T-helper 2 cell treated with Interferon-gamma antibody and Interleukin-4, amounts not matched to agents 5 μg/mL and 100 μg/mL, for 36 hours (primary cell): Measurements from ENCODE around the gene ZNF462.
"Not testable (repeated sequence)": the region's sequence is repeated elsewhere in the genome, so short reads cannot be mapped to it uniquely, and the experiment has no call there.

Source experiments
- DNase-seq: peaks from one replicate; pipeline ENCODE4 v3.0.0; 2021; ENCODE audit warnings: low spot score
- H3K27ac Mint-ChIP-seq: one replicate; pipeline ENCODE4 v1.8.0; 2021; ENCODE audit warnings: mild to moderate bottlenecking, mixed read lengths
- H3K27me3 Mint-ChIP-seq: one replicate; pipeline ENCODE4 v1.8.0; 2021; ENCODE audit warnings: low read depth, mixed read lengths
- H3K36me3 Mint-ChIP-seq: one replicate; pipeline ENCODE4 v1.8.0; 2021; ENCODE audit warnings: low read depth, mixed read lengths
- H3K4me1 Mint-ChIP-seq: one replicate; pipeline ENCODE4 v1.8.0; 2021; ENCODE audit warnings: low read depth, mixed read lengths
- H3K4me3 Mint-ChIP-seq: one replicate; pipeline ENCODE4 v1.8.0; 2022; ENCODE audit warnings: mild to moderate bottlenecking, moderate library complexity, mixed read lengths
- H3K9me3 Mint-ChIP-seq: one replicate; pipeline ENCODE4 v1.8.0; 2021; ENCODE audit warnings: mixed read lengths

ZNF462 gene

DNA sequence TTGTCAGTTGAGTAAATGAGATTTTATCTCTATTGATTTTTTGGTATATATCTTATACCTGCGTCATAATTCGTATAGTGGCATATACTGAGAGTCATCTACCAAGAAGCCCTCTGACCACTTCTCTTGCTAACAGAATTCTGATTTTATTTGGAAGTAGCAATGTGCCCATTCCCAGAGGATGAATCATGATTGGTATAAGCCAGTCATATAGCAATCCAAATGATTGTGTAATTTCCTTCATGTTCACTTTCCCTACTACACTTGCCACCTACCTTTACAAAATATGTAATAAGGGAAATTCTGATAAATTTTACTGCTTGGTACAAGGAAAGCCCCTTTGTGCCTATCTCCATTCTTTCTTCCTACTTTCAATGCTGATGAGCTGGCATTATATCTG is 16.1 kb upstream of the ZNF462 start:
- Mint-ChIP-seq H3K36me3 (no peaks in the 10 kb centered on the region), H3K9me3 (no peaks in the 10 kb centered on the region), H3K4me1 (no peaks in the 10 kb centered on the region)

DNA sequence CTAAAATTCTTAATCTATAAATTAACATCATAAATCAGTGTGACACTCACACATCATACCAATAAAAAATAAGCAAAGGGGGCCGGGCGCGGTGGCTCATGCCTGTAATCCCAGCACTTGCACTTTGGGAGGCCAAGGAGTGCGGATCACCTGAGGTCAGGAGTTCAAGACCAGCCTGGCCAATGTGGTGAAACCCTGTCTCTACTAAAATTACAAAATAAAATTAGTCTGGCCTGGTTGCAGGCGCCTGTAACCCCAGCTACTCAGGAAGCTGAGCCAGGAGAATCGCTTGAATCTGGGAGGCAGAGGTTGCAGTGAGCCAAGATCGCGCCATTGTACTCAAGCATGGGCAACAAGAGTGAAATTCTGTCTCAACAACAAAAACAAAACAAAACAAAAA is 11.3 kb upstream of the ZNF462 start:
- not testable (repeated sequence) for H3K27me3 Mint-ChIP-seq, H3K4me1 Mint-ChIP-seq, H3K9me3 Mint-ChIP-seq, H3K4me3 Mint-ChIP-seq, DNase-seq, H3K27ac Mint-ChIP-seq, H3K36me3 Mint-ChIP-seq

More for the DNA sequence above, 16.1 kb upstream of the ZNF462 start:
- no peak overlapping the region for H3K4me3 Mint-ChIP-seq
- no peak overlapping the region for H3K27ac Mint-ChIP-seq
- H3K27me3 Mint-ChIP-seq: no peaks in the 10 kb centered on the region
- DNase-seq: no peak

DNA sequence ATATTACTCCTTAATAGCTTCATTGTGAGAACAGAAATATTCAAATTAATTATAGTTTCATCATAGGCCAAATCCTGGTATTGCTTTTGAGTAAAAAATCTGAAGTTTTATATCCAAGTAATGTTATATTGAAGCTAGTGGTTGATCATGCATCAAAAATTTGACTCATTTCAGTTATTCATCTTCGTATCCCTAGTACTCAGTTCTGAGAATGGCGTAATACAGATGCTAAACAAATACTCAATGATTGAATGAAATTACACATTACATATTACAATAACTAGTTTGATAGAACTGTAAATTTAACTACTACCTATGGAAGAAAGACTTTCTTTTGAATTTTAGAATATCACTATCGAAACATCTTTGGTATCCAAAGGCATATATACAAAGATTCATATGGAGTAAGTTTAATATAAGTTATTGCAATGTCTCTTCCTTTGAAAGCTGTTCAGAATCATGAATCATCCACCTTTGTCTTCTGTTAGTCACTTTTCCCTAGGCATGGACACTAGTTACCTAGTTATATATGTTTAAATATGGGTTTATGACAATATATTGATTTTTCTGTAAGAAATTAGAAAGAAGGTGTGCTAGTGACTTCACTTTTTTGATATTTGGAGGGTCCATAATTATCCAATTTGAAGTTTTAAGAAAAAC is 5.0 kb upstream of the ZNF462 start:
- H3K27ac Mint-ChIP-seq: no peak overlapping the region
- no peak for DNase-seq
- no peaks in the 10 kb centered on the region for H3K36me3 Mint-ChIP-seq
- no peaks in the 10 kb centered on the region for H3K9me3 Mint-ChIP-seq
- H3K4me3 Mint-ChIP-seq: no peak overlapping the region
- peaks cover 8% of the 10 kb centered on the region for H3K4me1 Mint-ChIP-seq
- H3K27me3 Mint-ChIP-seq: peaks cover 46% of the 10 kb centered on the region

DNA sequence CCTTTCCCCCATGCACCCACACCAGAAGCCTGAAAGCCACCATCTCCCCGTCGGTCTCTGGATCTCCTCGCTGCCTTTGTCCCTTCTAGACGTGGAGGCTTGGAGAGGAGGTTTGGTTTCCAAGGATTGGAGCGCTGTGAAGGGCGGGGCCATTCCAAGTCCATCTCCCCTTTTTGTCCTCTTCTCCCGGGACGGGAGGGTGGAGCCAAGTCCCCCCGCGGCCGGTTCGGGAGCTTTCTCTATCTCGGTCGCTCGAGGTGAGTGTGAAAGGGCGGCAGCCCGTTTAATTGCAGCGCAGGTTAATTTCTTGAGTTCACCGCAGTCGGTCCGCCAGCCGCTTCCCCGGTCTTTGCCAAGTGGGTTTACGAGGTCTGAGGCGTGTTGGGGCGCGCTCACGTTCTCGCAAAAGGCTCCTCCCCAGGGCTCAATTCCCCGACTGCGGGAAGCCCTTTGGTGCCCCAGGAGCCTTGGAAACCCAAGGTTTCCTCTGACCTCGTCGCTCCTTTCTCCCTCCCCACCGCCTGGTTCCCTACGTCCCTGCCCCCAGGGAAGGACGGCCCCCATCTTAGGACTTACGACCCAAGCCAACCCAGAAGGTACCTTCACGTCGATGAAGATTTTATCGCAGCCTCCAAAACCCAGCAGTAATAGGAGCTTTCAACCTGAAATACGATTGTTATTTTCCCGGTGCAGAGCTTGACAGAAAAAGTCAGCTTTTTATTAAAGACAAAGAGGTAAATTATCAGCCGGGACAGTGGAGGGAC is 2.8 kb upstream of the ZNF462 start:
- H3K9me3 Mint-ChIP-seq: no peaks in the 10 kb centered on the region
- no peak overlapping the region for H3K27ac Mint-ChIP-seq
- no peak for DNase-seq
- peaks cover 64% of the 10 kb centered on the region for H3K27me3 Mint-ChIP-seq
- H3K4me1 Mint-ChIP-seq: peaks cover 9% of the 10 kb centered on the region
- H3K4me3 Mint-ChIP-seq: no peak overlapping the region
- H3K36me3 Mint-ChIP-seq: no peaks in the 10 kb centered on the region

DNA sequence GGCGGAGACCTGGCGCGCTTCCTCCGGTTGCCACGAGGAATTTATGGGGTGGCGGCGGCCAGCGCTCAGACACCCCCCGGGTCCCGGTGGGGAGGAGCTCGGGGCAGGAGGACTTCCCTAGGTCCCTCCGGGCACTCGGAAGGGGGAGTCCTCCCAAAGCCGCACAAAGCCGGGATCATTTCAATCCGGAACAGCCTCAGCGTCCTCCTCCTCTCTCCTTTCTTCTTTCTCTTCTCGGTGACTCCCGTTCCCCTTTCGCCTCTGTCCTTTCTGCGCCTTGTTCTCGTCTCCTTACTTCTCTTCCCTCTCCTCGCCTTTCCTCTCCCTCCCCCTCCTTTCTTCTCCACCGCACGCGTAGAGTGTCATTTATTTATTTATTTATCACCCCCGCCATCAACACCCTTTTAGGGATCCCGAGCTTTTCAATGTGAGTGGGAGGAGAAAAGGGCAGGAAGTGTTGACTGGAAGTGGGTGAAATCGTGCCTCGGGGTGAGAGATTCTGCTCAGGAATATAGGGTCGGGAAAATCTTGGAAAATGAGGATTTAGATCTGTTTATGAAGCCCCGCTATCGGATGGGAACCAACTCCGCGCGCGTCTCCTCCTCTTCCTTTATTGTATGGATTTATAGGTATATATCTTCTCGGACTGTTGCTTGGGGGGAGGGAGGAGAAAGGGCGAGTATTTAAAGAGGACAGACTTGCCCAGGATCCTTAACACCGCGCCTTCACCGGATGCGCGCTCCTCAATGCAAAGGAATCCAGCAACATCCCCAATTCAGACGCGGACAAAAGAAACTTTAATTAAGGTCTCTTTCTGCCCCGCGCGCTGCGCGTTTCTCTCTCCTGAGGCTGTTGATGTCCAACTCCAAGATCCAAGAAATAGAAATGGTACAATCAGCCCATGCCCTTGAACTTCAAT is 2.0 kb upstream of the ZNF462 start:
- DNase-seq: no peak
- Mint-ChIP-seq H3K4me1 (peaks cover 9% of the 10 kb centered on the region), H3K4me3 (no peak overlapping the region), H3K27ac (no peak overlapping the region), H3K27me3 (peaks cover 71% of the 10 kb centered on the region), H3K9me3 (no peaks in the 10 kb centered on the region), H3K36me3 (no peaks in the 10 kb centered on the region)

DNA sequence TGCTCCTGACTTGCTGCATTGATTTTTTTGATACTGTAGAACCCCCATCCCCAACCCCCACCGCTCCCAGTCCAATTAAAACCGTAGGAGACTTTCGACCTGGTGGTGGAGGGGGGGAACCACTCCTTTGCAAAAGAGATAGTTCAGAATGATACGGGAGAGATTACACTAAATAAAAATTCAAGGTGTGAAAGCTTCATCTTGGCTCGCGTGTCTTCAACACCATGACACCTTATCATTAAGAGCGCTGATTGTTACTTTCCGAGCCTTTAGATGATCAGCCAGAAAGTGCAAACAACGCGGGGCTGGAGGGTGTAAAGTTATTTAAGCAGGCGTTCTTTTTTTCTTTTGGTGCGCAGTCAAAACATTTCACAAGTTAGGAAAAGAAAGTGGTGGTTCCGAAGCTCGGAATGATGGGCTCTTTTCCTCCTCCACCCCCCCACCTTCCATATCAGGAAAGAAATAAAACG is 1.3 kb upstream of the ZNF462 start:
- Mint-ChIP-seq H3K4me3 (no peak overlapping the region), H3K27me3 (peaks cover 75% of the 10 kb centered on the region), H3K4me1 (peaks cover 9% of the 10 kb centered on the region), H3K36me3 (no peaks in the 10 kb centered on the region), H3K27ac (no peak overlapping the region), H3K9me3 (no peaks in the 10 kb centered on the region)
- DNase-seq: no peak

DNA sequence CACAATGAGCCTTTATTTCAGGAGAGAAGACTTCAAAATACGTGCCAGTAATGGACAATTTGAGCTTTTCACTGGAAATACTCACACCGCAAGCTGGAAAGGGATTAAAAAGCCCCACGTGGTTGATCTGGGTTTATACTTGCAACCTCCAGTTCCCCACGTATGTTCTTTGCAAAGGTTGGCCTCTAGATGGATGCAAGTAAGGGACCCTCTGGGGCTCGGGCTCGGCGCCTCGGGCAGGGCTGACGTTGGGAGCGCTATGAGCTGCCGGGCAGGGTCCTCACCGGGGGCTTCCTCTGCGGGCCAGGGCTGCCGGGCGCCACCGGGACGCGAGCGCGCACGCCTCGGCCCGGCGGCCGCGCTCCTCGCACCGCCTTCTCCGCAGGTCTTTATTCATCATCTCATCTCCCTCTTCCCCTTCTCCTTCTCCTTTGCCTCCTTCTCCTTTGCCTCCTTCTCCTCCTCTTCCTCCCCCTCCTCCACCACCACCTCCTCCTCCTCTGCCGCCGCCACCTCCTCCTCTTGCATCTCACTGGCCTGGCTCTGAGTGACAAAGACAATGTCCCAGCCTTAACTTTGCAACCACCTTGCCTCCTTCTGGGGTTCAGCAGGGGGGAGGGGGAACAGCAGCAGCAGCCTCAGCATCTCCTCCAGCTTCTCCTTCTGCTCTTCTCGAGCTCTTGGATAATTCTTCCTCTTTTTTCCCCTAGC is 701 bp upstream of the ZNF462 start:
- H3K27ac Mint-ChIP-seq: no peak overlapping the region
- H3K9me3 Mint-ChIP-seq: no peaks in the 10 kb centered on the region
- no peak for DNase-seq
- H3K36me3 Mint-ChIP-seq: no peaks in the 10 kb centered on the region
- peaks cover 9% of the 10 kb centered on the region for H3K4me1 Mint-ChIP-seq
- H3K27me3 Mint-ChIP-seq: peaks cover 75% of the 10 kb centered on the region
- H3K4me3 Mint-ChIP-seq: peak overlapping the region; percentile 48

DNA sequence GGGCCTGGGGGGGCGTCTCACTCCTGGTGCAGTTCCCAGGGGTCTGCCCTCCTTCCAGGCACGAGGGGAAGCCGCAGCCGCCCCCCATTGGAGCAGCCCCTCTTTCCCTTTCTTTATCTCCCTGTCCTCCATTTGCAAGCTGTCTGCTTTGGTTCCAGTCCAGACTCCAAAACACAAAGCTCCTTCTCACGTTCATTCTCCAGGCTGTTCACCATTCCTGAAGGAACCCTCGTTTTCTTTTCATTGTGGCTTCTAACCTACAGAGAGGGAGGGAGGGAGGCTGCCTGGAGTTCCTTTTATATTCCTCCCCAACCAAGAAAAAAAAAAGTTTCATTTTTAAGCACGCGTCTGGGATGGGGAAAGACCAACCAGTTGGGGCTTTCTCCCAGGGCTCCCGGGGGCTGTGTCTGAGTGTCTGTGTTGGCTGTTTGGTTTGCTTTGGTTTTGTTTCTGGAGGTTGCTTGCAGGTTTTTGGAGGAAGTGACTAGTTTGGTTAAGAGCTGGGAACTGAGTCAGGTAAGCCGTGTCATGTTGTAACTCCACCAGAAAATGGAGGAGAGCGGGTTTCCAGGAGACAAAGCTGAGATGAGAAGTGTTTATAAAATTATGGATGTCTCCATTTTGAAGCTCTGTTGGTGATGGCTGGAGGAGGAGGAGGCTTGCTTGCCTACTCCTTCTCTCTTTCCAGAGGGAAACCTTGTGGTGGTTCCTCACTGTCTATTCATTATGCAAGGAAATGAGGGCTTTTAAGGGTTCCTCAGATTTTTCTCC is 1.6 kb downstream of the ZNF462 start:
- Mint-ChIP-seq H3K27ac (no peak overlapping the region), H3K9me3 (no peaks in the 10 kb centered on the region), H3K27me3 (peaks cover 62% of the 10 kb centered on the region), H3K4me1 (peaks cover 9% of the 10 kb centered on the region), H3K36me3 (no peaks in the 10 kb centered on the region), H3K4me3 (no peak overlapping the region)
- DNase-seq: no peak

DNA sequence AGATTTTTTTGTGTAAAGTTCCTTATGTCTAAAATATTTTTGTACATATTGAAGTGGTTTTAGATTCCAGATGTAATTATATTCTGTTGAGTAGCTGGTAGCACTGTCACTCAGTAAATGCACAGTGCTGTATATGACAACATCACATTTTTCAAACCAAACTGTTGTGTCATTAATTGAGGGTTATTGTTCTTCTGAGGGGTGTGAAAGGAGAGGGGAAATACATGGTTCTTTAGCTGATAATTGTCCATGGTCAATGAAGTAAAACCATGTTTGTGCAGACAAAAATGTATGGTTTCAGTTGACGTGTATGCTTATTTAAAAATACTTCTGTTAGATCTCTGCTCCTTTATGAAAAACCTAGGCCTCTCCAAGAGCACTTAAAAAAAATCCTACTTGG is 3.3 kb downstream of the ZNF462 start:
- DNase-seq: no peak
- Mint-ChIP-seq H3K36me3 (no peaks in the 10 kb centered on the region), H3K4me3 (no peak overlapping the region), H3K27me3 (peaks cover 45% of the 10 kb centered on the region), H3K27ac (no peak overlapping the region), H3K4me1 (peaks cover 7% of the 10 kb centered on the region), H3K9me3 (no peaks in the 10 kb centered on the region)

DNA sequence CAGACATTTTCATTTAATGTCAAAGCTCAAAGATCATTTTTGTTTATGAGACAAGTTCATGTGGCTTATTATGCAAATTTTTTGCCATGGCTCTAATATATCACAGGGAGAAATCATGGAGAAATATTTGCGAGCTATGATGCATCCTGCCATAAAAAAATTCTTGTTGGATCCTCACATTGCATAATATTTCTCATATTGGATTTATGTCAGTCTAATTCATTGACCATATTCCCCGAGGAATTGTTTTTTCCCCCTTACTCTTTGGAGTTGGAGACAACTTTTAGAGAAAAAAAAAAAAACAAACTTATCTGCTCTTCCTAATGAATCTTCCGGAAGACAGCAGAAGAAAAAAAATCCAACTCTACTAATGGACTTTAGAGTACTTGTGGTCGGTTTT is 4.3 kb downstream of the ZNF462 start:
- no peak overlapping the region for H3K4me3 Mint-ChIP-seq
- H3K27ac Mint-ChIP-seq: no peak overlapping the region
- H3K36me3 Mint-ChIP-seq: no peaks in the 10 kb centered on the region
- peaks cover 5% of the 10 kb centered on the region for H3K4me1 Mint-ChIP-seq
- no peak for DNase-seq
- H3K9me3 Mint-ChIP-seq: no peaks in the 10 kb centered on the region
- H3K27me3 Mint-ChIP-seq: peaks cover 35% of the 10 kb centered on the region

DNA sequence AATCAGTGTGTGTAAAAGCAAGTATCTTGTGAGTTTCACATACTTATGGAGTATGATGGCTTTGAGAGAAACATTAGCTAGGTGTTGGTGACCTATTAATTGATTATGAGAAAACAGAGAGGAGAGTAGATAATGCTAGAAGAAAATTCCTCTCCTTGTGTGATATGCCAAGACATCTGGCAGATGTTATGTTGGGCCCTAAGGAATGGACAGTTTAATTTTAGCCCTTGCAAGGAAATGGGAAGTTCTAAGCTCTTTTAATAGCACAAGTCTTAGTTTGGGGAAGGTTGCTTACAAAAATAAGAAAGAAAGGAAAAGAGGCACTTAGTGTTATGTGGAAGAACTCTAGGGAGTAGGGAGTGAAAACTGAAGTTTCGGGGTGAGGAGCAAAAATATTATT is 5.1 kb downstream of the ZNF462 start:
- peaks cover 28% of the 10 kb centered on the region for H3K27me3 Mint-ChIP-seq
- no peak overlapping the region for H3K4me3 Mint-ChIP-seq
- H3K36me3 Mint-ChIP-seq: no peaks in the 10 kb centered on the region
- DNase-seq: no peak
- H3K27ac Mint-ChIP-seq: no peak overlapping the region
- H3K9me3 Mint-ChIP-seq: no peaks in the 10 kb centered on the region
- H3K4me1 Mint-ChIP-seq: peaks cover under 1% of the 10 kb centered on the region

DNA sequence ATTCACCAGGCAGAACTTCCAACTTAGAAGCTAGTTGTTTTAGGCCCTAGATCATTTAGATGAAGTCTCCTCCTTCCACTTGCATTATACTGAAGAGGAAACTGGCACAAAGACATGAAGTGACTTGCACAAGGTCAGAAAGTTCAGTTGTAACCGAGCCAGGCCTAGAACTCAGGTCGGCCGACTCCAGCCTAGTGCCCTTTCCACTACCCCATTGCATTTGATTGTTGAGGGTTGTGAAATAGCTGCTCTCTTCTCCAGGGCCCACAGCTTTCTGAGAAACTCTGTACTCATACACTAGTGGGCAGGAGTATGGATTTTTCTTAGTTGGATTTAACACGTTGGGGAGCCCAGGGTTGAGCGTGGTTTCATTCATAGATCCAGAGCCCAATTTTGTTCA is 5.6 kb downstream of the ZNF462 start:
- Mint-ChIP-seq H3K4me3 (no peak overlapping the region), H3K27ac (no peak overlapping the region), H3K36me3 (no peaks in the 10 kb centered on the region), H3K9me3 (no peaks in the 10 kb centered on the region), H3K4me1 (no peaks in the 10 kb centered on the region), H3K27me3 (peaks cover 23% of the 10 kb centered on the region)
- no peak for DNase-seq

DNA sequence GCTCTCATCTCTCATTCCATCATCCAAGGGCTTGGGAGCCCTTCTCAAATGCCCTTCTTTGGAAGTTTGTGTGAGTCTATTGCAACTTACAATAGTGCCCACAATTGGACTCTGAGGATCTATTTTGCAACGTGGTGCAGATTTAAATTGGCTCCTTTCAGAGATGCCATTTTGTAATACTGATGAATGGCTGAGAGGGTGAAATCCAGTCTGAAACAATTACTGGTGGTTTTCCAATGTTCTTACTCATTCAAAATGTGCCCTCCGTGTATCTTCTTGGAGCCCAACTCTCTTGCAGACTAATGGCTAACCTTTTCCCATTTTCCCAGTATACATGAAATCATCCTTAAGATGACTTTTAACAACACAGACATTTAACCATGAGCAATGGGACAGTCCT is 6.1 kb downstream of the ZNF462 start:
- DNase-seq: no peak
- Mint-ChIP-seq H3K4me3 (no peak overlapping the region), H3K4me1 (no peaks in the 10 kb centered on the region), H3K36me3 (no peaks in the 10 kb centered on the region), H3K27me3 (peaks cover 18% of the 10 kb centered on the region), H3K27ac (no peak overlapping the region), H3K9me3 (no peaks in the 10 kb centered on the region)
